Glomerular endothelial cell (primary cell): Measurements from ENCODE around the gene TRMT10B. TPM values are rescaled to one million over a fixed set of nuclear protein-coding genes. Genes with fewer than 3 reads are reported as not detected.

Source experiments
- DNase-seq: peaks from one replicate; pipeline ENCODE4 v3.0.0-alpha.2; 2011; ENCODE audit warnings: low read depth, low spot score; ENCODE audit errors: extremely low read depth
- total RNA-seq: library from RNA; depleted of rRNA; stranded (reverse); fragments of >200 nt; gene quantifications from 2 replicates; pipeline ENCODE4 v1.2.3, GENCODE V29; 2015

Gene TRMT10B, protein sequence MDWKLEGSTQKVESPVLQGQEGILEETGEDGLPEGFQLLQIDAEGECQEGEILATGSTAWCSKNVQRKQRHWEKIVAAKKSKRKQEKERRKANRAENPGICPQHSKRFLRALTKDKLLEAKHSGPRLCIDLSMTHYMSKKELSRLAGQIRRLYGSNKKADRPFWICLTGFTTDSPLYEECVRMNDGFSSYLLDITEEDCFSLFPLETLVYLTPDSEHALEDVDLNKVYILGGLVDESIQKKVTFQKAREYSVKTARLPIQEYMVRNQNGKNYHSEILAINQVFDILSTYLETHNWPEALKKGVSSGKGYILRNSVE
- 4.8 and 8.6 TPM in 2 replicates for total RNA-seq

GRCh38 chr9:37753489-37754190, at the start of gene TRMT10B:
TRMT10B (plus strand) TSS chr9:37753805; CDS start chr9:37761932, 8,127 bp downstream.
- DNase-seq = peak; percentile 23

DNA sequence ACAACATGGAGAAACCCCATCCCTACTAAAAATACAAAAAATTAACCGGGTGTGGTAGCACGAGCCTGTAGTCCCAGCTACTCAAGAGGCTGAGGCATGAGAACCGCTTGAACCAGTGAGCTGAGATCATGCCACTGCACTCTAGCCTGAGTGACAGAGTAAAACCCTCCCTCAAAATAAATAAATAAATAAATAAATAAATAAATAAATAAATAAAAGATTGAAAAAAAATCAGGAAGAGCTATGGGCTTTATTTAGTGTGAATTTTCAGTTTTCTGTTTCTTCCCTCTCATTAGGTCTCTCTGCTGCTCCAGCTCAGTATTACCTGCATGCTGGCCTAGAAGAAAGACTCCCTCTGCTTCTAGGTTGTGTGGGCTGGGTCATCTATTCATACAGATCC, 47.8 kb upstream of the TRMT10B start:
- no peak for DNase-seq

DNA sequence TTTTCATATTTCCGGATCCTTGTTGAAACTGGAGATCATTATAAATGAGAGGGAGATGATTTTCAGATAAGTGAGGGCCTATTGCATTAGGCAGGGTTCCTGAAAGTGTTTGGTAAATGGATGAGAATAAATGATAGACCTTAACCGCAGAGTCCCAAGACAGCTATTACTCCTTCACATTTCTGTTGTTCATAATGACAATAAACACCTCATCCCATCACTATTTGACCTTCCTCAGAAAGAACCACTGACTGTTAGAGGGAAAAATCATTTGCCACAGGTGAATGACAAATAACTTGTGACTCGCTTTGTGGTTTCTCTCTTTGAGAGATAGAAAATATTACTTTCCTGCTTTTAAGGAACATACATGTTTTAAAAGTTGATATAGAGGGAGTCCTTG, 47.3 kb upstream of the TRMT10B start:
- no peak for DNase-seq

- no peak for DNase-seq
These were observed 45.9 kb upstream of the TRMT10B start for GRCh38 chr9:37707748-37708147.

GRCh38 chr9:37710046-37710445, 43.6 kb upstream of the TRMT10B start:
- DNase-seq = no peak

- no peak for DNase-seq
These were observed 38.3 kb upstream of the TRMT10B start for GRCh38 chr9:37715260-37715659.

DNA sequence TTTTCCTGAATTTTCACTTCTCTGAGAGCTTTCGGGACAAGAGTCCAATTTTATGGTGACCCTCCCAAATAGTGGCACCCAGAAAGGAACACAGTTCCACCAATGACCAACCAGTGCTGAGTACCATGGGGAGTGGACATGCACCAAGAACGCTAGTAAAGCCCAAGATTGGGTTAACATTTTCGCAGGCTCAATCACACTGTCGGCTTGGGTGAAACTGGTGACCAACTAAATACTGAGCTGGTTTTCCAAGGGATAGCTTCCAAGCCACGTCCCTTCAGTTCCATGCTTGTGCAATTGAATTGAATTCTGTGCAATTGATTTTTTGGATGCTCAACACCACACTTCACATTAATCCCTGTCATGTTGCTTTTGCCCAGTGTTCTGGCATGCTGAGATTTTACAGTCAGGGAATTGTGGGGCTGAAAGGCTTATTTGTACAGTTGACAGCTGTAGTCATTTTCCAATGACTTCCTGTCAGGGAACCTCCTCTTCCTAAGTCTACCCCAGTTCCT, 37.6 kb upstream of the TRMT10B start:
- no peak for DNase-seq

GRCh38 chr9:37719526-37719925, 34.1 kb upstream of the TRMT10B start:
- no peak for DNase-seq

DNA sequence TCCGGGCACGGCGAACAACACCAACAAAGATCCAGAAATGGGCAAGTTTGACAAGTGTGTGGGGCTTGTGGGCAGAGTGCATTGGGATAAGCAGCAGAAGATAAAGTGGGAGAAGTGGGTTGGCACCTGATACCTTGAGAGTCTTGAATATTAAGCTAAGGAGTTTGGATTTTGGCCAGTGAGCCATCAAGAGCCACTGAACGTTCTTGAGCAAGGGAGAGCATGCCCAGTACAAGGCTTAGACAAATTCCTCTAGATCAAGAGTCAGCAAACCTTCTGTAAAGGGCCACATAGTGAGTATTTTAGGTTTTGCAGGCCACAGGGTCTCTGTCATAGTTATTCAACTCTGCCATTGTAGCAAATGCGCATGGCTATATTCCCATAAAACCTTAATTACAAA, 26.6 kb upstream of the TRMT10B start:
- DNase-seq = no peak

- DNase-seq = no peak
These were observed 24.1 kb upstream of the TRMT10B start for GRCh38 chr9:37729499-37729898.

GRCh38 chr9:37730256-37730655, 23.3 kb upstream of the TRMT10B start:
- no peak for DNase-seq

DNA sequence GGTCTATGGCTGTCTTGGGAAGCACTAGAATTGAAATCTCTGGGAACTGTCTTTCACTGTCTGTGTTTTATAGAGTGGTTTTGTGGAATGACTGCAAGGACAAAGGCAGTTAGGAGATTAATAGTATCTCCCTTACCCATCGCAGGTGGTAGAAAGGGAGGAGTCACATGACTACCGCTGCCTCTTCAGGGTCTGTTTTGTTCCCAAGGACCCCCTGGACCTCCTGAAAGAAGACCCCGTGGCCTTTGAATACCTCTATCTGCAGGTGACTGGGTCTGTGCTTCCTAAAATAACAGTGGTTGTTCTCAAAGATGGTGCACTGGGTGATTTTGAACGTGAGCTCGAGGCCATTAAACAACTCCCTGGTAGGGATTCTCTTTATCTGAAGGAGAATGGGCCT, 22.8 kb upstream of the TRMT10B start:
- no peak for DNase-seq

GRCh38 chr9:37732086-37732741, 21.4 kb upstream of the TRMT10B start:
- no peak for DNase-seq

GRCh38 chr9:37732952-37733351, 20.7 kb upstream of the TRMT10B start:
- DNase-seq = no peak

GRCh38 chr9:37739222-37739621, 14.4 kb upstream of the TRMT10B start:
- DNase-seq = no peak

DNA sequence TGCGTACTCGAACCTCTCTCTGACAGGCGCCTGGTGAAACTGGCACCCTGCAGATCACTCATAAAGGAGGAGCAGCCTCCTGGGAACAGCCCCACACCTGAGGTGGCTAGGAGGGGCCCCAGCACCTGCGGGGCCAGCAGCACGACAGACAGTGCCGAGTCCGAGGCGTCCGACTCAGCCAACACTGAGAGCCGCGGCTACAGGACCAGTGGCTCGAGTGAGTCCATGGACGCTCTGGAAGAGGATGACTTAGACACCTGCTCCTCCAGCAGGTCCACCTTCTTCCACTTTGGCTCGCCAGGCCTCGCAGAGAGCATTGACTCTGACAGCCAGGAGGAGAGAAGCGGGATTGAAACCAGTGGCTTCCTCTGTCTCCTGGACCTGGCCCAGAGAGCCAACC, 13.5 kb upstream of the TRMT10B start:
- no peak for DNase-seq

GRCh38 chr9:37740631-37741328, 12.8 kb upstream of the TRMT10B start:
- no peak for DNase-seq

DNA sequence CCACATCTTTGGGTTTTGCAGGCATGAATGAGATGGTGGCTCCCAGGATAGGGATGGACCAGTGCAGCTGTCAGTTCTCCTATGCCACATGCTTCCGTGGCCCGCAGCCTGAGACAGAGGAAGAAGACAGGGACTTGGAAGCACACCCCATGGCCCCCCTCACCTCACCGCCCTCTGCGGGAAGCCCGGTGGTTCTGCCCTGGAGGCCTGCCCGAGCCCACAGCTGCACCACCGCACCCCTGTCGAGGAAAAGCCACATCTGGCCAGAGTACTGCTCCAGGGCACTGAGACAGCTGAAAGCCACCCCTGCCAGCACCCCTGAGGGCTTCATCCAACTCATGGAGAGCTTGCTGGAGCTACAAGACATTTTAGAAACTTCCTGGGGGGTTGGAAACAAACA, 7.6 kb upstream of the TRMT10B start:
- DNase-seq = no peak

DNA sequence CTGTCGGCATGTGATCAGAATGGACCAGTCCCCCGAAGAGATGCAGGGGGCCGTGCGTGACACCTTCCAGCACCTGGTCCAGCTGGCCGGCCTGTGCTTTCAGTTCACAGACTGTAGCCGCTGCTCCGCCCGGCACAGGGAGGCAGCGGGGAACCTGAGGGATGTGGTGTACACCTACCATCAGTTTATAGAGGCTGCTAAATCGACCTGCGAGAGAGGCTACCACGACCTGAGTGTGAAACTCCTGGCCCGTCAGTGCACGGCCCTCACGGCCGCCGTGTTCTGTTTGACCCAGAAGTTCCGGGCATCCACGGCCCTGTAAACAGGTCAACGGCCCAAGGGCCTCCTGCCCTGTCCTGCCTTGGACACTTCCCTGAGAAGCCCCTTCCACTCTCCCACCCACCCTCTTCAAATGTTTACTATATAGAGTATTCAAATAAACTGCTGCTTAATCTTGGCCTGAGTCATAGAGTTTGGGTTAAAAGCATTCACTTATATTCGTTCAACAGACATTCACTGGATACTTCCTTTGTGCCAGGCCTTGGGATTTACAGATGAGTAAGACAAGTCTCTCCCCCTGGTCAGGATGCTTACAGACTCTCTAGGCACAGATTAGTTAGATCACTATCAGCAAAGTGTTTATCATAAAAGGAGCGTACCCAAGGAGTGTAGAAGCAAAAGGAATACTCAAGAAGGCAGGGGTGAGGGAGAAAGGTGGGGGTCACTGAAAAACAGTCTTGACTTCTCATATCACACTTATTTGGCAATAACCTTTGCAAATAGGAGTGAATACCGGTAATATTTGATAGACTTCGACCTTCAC, 6.9 kb upstream of the TRMT10B start:
- DNase-seq = no peak

DNA sequence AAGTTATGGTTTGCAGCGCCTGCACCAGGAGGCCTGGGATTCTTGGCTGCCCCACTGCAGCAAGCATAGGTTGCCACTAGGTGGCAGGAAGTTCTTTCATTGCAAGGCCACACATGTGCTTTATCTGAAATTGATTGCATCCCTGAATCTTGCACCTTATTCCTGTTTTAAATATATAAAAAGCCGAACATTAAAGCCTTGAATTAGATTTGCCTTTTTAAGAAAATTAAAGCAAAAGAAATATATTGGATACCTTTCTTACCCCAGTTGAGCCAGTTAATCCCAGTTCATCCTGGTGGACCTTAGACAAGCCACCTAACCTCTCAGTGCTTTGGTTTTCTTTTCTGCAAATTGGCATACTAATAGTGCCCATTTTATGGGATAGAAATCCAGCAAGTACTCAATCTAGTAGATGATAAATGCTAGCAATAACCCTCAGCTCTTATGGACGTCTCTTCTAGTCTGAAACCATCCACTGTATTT, 6.3 kb upstream of the TRMT10B start:
- peak; percentile 10 for DNase-seq
